WI38 (cell line): ENCODE data around the gene SCTR.

Experiments
- H3K4me3 ChIP-seq: 2 replicates; pipeline ENCODE4 v1.5.1; 2011; ENCODE audit warnings: low read depth, mild to moderate bottlenecking, control low read depth, low read length
- CTCF ChIP-seq: IDR thresholded peaks from 2 replicates; pipeline ENCODE4 v1.5.1; 2012; ENCODE audit warnings: low read depth, mild to moderate bottlenecking, control low read depth, low read length

The SCTR gene

GRCh38 chr2:119473621-119474370 is 50.5 kb downstream of the SCTR start:
- TF ChIP-seq CTCF = no peak

DNA sequence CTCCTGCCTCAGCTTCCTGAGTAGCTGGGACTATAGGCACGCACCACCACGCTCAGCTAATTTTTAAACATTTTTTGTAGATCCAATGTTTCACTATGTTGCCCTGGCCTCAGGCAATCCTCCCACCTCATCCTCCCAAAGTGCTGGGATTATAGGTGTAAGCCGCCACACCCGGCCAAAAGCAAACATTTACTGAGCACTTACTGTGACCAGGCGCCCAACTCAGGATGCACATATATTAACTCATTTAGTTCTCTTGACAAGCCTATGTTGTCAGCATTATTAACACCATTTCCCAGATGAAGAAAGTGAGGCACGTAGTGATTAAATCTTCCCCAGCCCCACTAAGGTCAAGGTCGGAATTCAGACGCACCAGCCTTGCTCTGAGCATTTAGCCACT is 51.5 kb downstream of the SCTR start:
- no peak for TF ChIP-seq CTCF
- no peak overlapping the region for H3K4me3 ChIP-seq

More at GRCh38 chr2:119473621-119474370, 50.5 kb downstream of the SCTR start:
- no peak overlapping the region for H3K4me3 ChIP-seq

DNA sequence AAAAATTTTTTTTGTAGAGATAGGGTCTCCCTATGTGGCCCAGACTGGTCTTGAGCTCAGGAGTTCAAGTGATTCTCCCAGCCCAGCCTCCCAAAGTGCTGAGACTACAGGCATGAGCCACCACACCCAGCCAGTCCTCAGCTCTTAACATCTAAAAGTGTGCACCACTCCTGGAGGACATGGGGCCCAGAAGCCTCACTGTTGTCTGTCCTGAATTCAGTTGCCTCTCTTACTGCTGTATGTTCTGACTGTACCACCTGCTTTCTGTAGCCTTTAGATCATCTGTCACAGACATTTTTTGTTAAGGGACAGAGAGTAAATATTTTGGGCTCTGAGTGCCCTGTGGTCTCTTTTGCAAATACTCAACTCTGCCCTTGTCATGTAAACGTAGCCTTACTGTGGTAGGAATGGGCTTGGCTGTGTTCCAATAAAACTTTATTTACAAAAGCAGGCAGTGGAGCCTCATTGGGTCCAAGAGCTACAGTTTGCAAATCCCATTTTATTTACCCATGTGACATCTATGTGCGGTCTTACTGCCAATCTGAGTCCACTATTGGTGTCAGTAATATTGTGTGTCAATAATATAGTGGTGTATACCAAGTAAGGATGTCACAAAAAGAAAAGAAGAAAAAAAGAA is 54.5 kb downstream of the SCTR start:
- no peak overlapping the region for H3K4me3 ChIP-seq
- no peak for TF ChIP-seq CTCF

DNA sequence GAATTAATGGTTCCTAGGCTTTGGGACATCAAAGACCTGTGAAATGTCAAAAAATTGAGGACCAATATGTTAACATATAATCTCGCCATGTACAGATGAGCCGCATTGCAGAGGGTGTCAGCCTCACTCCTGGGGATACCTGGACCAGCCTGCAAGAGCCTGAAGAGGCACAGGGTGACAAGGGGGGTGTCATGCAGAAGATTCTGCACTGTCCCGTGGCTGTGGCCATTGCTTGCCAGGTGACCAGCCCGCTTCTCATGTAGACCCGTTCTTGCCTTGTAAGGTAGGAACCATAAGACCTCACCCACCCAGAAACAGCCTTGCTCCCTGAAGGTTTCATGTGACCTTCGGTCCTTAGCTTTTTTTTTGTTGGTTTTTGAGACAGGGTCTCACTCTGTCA is 55.2 kb downstream of the SCTR start:
- H3K4me3 ChIP-seq = no peak overlapping the region
- no peak for TF ChIP-seq CTCF

DNA sequence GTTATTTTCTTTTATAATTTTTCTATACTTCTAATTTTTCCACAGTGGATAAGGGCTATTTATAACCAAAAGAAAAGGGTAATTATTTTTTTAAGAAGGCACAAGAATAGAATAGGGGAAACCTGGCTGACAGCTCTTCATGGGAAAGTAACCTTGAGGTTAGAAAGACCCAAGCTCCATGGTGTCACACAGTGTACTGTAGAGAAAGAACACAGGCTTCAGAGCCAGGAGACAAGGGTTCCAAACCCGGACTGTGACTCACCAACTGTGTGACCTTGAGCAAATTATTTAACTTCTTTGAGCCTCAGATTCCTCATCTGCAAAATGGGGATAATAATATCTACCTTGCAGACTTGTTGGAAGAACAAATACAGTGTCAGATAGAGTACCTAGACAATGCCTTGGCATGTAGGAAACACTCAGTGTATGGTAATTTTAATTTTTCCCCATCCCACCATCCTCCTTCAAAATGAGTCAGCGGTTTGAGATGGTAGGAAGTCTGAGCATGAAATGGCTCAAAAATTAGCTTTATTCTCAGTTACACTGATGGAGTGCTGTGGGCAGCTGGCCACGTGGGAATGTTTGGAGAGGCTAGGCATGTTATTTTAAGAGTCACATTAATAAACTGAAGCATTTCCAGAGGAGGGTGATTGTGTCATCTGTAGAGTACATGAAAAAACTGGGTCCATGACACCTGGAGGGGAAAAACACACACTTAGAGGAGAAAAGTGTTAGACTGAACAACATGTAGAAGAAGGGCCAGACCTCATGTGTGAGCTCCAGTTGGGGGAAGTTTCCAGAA is 55.9 kb downstream of the SCTR start:
- TF ChIP-seq CTCF = no peak
- H3K4me3 ChIP-seq = no peak overlapping the region

DNA sequence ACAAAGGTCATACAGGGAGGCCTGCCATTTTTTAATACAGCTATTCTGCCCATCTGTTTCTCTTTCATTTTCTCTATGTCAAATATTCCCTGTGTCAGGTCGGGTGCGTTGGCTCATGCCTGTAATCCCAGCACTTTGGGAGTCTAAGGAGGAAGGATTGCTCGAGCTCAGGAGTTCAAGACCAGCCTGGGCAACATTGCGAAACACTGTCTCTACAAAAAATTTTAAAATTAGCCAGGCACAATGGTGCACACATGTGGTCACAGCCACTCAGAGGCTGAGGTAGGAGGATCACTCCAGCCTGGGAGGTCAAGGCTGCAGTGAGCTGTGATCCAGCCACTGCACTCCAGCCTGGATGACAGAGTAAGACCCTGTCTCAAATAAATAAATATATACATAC is 57.9 kb downstream of the SCTR start:
- TF ChIP-seq CTCF = no peak
- no peak overlapping the region for H3K4me3 ChIP-seq

DNA sequence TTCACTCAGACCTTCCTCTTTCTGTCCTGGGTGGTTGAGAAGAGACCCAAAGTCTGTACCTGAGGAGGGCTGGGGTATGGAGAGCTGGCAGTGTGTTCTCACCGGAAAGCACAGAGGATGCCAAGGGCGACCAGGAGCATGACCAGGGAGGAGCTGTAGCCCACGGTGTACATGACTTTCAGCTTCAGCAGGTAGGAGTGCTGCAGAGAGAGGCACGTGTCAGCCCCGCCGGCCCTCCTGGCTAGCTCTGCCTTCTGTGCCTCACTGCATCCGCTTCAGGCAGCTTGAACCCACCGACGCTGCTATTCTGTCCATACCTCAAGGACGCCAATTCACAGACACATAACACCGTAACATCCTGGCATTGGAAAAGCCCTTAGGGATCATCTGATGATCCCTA is 58.6 kb downstream of the SCTR start:
- H3K4me3 ChIP-seq = no peak overlapping the region
- TF ChIP-seq CTCF = no peak
